Stimulated activated CD4-positive, alpha-beta T cell treated with anti-CD3 and anti-CD28 coated beads, Interleukin-12 subunit alpha, Interleukin-12 subunit beta, amount 100 ng/mL, for 24 hours (primary cell): ENCODE results near the gene DEPDC5.
A peak's percentile ranks its signal among the peaks of the same experiment; 100 is the strongest.
"Not testable (repeated sequence)": the region's sequence is repeated elsewhere in the genome, so short reads cannot be mapped to it uniquely, and the experiment has no call there.

Experiments used
- DNase-seq, 2 experiments: peaks; one replicate each; pipeline ENCODE4 v3.0.0-alpha.2; 2020; ENCODE audit warnings: low read depth in 2 of 2

Gene DEPDC5

DNA sequence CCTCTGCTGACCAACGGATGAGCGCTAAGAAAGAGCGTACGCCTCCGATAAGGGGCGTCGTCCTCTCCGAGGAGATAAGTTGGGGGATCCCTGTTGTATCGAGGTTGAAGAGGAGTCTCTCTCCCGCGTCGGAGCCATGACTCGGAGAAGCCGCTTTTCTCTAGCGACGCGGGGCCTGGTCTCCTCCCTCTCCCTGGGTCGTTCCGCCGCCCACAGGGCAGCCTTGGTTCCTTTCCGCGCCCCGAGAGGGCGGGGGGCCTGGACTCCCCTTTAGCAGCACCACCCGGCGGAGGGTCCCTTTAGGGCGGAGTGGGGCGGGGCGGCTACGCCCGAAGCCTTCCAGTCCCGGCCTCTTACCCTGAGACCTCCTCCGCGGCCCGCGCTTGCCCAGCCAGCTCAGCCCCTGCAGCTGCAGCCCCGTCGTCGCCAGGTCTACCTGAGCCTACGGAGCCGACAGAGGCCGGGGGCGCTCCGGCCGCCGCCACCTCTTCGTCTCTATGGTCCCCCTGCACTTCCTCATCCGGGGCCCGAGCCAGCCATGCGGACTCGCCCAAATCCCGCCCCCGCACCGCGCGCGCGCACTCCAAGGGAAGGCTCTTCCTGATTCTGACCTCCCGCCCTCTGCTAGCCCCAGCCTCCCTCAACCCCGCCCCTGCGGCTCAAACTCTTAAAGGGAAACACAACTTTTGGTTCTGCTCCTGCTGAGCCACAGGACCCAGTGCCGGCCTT lies 4.0 kb upstream of the DEPDC5 start, which contains the start of gene PRR14L:
TSS of gene PRR14L (minus strand) at position 497 of the 729 bp plus-strand sequence. CDS start 11,272 bp downstream, outside the sequence.
- DNase-seq = peak; percentile 99

GRCh38 chr22:31750365-31751284 lies 3.2 kb upstream of the DEPDC5 start:
- no peak for DNase-seq

- no peak for DNase-seq
Measured at GRCh38 chr22:31752096-31752847, 1.5 kb upstream of the DEPDC5 start.

DNA sequence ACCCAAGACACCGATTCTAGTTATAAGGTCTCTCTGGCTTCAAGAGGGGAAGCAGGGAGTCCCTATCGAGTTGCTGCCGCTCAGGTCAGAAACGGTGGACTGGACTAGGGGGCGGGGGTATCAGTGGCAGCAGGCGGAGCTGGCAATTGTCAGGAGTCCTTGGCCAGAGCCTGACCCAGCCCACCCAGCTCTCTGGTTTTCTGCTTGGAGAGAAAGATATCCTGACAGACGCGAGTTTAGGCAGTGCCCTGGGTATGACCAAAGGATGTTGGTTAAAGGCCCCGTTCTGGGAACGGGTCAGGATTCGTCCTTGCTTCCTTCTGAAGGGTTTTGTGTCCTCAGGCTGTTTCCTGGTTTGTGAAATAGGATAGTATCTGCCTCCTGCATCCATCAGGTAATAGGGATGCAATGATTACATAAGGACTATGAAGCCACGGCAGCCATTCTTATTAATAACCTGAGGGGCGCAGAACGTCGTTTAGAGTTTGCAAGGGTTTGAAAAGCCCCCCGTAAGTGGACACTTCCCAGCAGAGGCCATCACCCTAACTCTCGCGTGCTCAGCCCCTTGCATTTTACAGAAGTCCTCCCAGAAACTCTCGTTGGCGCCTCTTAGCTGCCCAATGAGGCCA lies 700 bp upstream of the DEPDC5 start:
- no peak for DNase-seq

DNA sequence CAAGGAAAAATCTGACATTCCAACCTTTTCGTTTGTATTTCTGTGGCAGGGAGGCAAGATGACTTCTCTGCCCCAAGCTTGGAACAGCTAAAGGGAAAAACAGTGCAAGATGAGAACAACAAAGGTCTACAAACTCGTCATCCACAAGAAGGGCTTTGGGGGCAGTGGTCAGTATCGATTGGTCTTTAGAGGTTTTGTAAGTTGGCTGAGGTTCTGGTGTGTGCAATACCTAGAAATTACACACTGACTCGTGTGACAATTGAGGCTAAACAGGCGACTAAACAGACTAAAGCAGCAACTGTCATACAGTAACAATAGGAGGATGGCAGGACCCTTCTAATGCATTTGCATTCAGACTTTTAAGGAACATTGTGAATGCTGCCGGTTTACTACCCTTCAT lies 994 bp downstream of the DEPDC5 start:
- DNase-seq = no peak

DNA sequence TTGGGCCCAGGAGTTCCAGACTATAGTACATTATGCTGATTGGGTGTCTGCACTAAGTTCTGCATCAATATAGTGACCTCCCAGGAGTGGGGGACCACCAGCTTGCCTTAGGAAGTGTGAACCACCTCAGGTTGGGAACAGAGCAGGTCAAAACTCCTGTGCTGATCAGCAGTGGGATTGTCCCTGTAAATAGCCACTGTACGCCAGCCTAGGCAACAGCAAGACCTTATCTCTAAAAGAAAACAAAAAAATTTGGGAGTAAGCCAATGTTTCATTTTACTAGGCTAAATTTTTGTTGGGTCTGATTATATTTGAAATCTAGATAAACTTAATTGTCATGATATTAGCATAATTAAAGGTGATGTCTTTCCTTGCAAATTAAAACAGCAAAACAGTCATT lies 3.4 kb downstream of the DEPDC5 start:
- DNase-seq = no peak

- DNase-seq = not testable (repeated sequence)
Measured at GRCh38 chr22:31758860-31759259, 5.0 kb downstream of the DEPDC5 start.

DNA sequence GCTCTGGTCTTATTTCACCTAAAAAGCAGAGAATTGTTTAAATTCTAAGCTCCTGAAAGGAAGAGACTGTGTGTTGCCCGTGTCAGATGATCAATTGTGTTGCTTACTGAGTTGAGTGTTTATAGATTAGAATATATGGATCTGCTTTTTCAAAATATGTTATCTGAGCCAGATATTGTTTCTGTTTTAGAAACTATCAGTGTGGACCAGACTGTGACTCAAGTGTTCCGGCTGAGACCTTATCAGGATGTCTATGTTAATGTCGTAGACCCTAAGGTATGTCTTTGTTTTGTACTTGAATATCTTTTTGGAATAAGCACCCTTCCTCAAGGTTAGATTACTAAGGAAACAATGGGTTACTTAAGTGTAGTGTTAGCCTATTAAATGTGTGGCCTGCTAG lies 11.0 kb downstream of the DEPDC5 start:
- no peak for DNase-seq

DNA sequence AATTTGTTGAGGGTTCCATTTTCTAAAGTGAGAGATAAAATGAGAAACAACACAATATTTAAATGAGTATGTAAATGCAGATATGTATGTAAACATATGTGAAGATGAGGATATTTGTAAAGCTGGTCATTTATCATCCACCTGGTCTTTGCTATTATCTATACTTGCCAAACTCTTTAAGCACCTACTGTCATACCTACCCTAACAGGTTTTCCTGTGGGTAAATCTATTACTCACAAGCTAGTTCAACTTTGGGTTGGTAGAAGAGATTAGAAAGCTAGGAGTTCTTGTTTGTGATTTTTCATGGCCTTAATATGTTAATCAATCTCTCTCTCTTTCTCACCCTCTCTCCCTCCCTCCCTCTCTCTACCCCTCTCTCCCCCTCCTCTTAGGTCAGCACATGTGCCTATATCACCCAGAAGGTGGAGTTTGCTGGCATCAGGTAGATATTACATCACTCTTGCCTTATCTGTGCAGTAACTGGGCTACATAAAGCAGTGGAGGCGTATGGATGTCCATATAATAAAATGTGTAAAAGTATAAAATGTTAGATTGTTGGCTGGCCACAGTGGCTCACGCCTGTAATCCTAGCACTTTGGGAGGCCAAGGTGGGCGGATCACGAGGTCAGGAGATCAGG lies 14.7 kb downstream of the DEPDC5 start:
- DNase-seq = no peak

DNA sequence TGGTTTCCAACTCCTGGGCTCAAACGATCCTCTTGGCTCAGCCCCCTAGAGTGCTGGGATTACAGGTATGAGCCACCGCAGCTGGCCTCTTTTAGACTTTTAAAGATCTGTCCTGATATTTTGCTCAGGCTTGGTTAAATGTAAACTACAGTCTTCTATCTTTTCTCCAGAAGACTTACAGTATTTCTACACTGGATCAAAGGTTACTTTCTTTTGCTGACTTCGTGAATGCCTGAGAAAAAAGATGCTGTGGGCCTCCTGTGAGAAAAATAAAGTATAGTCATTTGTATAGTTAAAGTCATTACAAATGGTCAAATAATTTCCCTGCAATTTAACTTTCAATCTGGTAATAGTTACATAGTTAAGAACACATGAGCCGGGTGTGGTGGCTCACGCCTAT lies 19.6 kb downstream of the DEPDC5 start:
- no peak for DNase-seq

DNA sequence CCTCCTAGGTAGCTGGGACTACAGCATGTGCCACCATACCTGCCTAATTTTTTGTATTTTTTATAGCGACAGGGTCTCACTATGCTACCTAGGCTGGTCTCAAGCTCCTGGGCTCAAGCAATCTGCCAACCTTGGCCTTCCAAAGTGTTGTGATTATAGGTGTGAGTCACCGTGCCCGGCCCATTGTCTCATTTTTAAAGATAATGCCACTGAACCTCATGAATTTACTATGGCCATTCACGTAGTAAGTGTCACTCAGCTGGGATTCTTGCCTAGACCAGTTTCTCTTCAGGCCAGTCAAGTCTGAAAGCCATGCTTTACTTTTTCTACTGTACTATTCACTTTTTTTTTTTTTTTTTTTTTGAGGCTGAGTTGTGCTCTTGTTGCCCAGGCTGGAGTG lies 22.4 kb downstream of the DEPDC5 start:
- DNase-seq = no peak

- DNase-seq = no peak
Measured at GRCh38 chr22:31789803-31790202, 36.0 kb downstream of the DEPDC5 start.

DNA sequence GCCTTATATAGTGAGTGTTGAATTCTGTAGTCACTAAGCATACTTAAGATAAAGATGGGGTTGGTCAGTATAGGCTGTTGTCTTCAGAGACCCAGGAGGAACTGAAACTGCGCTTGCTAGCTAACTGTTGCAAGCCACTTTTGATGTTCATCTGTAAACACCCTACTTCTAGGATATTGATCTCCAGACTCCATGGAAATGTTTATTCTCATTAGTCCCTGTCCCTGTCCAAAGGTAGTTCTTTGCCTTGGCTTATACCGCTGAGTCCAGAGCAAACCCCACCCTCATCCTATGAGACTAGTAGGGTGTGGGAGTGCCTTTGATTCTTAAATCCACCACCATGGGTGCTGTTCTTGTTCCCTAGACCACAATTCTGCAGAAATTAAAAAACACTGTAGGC lies 36.4 kb downstream of the DEPDC5 start:
- DNase-seq = no peak

- DNase-seq = not testable (repeated sequence)
Measured at GRCh38 chr22:31799358-31799757, 45.5 kb downstream of the DEPDC5 start.

DNA sequence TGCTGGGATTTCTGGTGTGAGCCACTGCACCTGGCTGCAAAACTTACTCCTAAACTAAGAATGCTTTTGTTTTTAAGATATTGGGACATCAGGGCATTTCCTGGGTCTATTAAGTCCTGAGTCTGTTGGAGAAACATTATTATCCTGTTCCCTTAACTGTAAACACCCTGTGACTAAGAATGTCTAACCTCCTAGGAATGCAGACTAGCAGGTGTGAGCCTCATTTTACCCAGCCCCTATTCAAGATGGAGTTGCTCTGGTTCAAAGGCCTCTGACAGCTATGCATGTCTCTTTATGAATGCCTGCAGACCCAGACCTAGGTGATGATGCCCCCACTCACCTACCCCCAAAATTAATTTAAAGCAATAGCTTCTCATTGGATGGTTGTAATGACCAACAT lies 46.2 kb downstream of the DEPDC5 start:
- no peak for DNase-seq

- not testable (repeated sequence) for DNase-seq
Measured at GRCh38 chr22:31800861-31801260, 47.0 kb downstream of the DEPDC5 start.

GRCh38 chr22:31802575-31802974 lies 48.8 kb downstream of the DEPDC5 start:
- no peak for DNase-seq

DNA sequence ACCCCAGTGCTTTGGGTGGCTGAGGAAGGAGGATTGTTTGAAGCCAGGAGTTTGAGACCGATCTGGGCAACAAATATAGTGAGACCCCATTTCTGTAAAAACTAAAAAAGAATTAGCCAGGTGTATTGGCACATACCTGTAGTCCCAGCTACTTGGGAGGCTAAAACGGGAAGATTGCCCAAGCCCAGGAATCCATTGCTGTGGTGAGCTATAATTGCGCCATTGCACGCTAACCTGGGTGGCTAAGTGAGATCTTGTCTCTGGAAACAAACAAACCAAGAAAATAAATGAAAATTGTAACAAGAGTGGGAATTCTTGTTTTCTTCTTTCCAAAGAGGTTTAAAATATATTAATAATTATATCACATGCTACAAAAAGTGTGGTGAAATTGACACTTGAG lies 52.9 kb downstream of the DEPDC5 start:
- no peak for DNase-seq

GRCh38 chr22:31812977-31813605 lies 59.3 kb downstream of the DEPDC5 start:
- no peak for DNase-seq

DNA sequence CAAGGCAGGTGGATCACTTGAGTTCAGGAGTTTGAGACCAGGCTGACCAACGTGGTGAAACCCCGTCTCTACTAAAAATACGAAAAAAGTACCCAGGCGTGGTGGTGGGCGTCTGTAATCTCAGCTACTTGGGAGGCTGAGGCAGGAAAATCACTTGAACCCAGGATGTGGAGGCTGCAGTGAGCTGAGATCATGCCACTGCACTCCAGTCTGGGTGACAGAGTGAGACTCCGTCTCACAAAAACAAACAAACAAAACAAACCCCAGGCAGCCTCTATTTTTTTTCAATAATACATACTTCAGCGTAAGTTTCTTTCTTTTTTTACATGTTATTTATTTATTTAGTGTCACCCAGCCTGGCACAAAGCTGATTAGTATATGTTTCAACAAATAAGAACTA lies 60.1 kb downstream of the DEPDC5 start:
- not testable (repeated sequence) for DNase-seq

- DNase-seq = no peak
Measured at GRCh38 chr22:31814942-31815341, 61.1 kb downstream of the DEPDC5 start.
